ENCODE data around the gene IL18R1.

The IL18R1 gene

DNA sequence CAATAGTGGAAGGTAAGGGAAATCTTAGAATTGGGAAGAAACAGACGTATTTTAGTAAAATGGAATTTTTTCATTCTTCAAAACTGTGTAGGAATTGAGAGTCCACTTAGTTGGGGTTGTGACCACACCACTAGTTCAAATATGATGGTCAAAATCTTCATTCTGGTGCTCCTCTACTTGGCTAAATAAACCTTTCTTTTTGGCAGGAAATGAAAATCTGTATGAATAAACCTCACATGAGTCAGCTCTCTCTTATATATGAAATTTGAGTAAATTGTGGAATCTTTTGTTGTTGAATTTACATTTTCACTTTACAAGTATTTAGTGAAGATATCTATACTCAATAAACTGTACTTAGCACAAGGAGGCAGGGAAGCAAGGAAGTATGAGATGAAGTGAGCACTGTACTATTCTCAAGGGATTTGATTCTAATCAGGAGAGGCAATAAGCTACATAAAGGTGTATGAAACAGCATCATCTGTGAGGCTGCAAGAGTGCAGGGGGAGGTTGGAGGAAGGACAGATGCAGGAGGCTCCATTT, 20.5 kb downstream of the IL18R1 start:
- TF ChIP-seq CTCF (IDR thresholded peaks at IDR 0.05; ENCODE audit: low read depth, low read length): no peak

GRCh38 chr2:102383722-102384121, 28.1 kb downstream of the IL18R1 start:
- no peak for TF ChIP-seq CTCF (IDR thresholded peaks at IDR 0.05; ENCODE audit: low read depth, low read length)
- DNase-seq (ENCODE audit: extremely low read depth, low read depth): no peak

More for the DNA sequence above, 20.5 kb downstream of the IL18R1 start:
- DNase-seq (ENCODE audit: extremely low read depth, low read depth): no peak

- TF ChIP-seq CTCF (IDR thresholded peaks at IDR 0.05; ENCODE audit: low read depth, low read length): no peak
- DNase-seq (ENCODE audit: extremely low read depth, low read depth): no peak
Observed at GRCh38 chr2:102385522-102385921, 29.9 kb downstream of the IL18R1 start.

DNA sequence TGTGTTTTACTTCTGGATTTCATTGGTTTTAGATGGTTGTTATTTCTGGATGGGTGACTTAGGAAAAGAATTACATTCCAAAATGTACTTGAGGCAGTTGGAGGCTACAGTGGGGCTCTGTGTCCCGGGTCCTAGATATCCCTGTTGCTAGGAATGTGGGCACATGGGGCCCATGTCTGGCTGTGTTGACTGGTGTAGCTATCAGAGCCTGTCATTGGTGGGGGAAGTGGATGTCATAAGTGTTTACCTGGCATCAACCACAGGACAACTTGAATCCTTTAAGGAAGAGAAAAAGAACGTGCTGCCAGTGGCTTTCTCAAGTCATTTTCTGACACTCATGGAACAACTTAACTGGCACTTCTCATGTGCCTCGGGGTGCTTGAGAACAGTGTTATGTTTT, 30.4 kb downstream of the IL18R1 start:
- DNase-seq (ENCODE audit: extremely low read depth, low read depth): no peak
- no peak for TF ChIP-seq CTCF (IDR thresholded peaks at IDR 0.05; ENCODE audit: low read depth, low read length)

- TF ChIP-seq CTCF (IDR thresholded peaks at IDR 0.05; ENCODE audit: low read depth, low read length): no peak
- DNase-seq (ENCODE audit: extremely low read depth, low read depth): no peak
Observed at GRCh38 chr2:102386867-102387541, 31.4 kb downstream of the IL18R1 start.

DNA sequence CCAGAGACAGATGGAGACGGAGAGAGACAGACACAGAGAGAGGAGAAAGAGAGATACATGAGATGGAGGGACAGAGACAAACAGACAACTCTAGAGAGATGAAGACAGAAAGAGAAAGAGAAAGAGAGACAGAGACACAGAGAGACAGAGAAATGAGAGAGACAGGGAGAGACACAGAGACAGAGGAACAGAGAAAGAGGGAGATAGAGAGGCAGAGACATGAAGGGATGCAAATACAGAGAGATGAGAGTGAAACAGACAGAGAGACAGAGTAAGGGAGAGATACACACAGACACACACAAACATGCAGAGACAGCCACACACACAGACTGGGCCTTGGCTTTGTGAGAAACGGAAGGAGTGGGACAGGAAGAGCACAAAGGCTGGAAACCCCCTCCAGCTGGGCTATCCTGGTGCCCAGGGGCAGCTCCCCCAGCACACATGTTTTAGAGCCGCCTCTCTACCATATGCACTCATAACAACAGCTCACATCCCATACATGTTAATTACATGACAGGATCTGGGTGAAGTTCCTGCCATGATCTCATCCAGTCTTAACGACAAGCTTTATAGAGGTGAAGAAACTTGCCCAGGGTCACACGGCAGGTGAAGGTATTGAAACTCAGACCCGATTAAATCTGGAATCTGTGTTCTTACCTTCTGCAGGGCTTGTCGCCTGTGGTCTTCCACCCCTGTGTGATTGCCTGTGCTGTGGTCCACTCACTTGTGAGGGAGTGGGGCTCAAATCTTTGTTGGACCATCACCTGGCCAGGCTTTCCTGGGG, 32.4 kb downstream of the IL18R1 start:
- no peak for TF ChIP-seq CTCF (IDR thresholded peaks at IDR 0.05; ENCODE audit: low read depth, low read length)
- DNase-seq (ENCODE audit: extremely low read depth, low read depth): no peak

DNA sequence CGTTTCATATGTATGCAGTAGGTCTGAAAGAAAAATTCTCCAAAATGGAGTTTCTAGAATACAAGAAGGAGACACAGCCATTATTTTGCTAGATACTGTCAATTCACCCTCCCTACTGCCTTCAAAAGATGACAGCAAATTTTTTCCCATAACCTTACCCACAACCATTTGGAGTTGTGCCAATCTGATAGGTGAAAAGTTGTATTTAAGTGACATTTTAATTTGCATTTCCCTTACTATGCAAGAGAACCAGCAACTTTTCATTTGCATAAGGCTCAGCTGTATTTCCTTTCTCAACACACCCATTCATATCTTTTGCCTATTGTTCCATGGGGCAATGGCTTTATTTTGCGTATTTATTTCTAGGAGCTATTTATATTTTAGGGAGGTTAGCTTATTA, 36.0 kb downstream of the IL18R1 start:
- no peak for DNase-seq (ENCODE audit: extremely low read depth, low read depth)
- TF ChIP-seq CTCF (IDR thresholded peaks at IDR 0.05; ENCODE audit: low read depth, low read length): no peak

All from AG09319 (cell line).